ENCODE data around the gene CXCL11.
"Not testable (repeated sequence)": the region's sequence is repeated elsewhere in the genome, so short reads cannot be mapped to it uniquely, and the experiment has no call there.

Gene CXCL11

GRCh38 chr4:76000279-76000678 is 35.6 kb downstream of the CXCL11 start:
- no peak for DNase-seq

- DNase-seq: not testable (repeated sequence)
Measured at GRCh38 chr4:75998525-75999147, 37.2 kb downstream of the CXCL11 start.

GRCh38 chr4:75997946-75998345 is 37.9 kb downstream of the CXCL11 start:
- no peak for DNase-seq

- no peak for DNase-seq
Measured at GRCh38 chr4:75997081-75997480, 38.8 kb downstream of the CXCL11 start.

- DNase-seq: peak; percentile 80 to 91 (median 86)
Measured at GRCh38 chr4:75995727-75996126, 40.1 kb downstream of the CXCL11 start.

GRCh38 chr4:75992462-75992861 is 43.4 kb downstream of the CXCL11 start:
- DNase-seq: no peak

GRCh38 chr4:75989846-75990528 is 45.9 kb downstream of the CXCL11 start:
- DNase-seq: no peak

GRCh38 chr4:75985116-75985515 is 50.8 kb downstream of the CXCL11 start:
- no peak for DNase-seq

Measured in suppressor macrophage treated with lipopolysaccharide for 1 hour (primary cell).